HFF-Myc (cell line): ENCODE measurements around the gene PRKN.

Experiments used
- DNase-seq: peaks from one replicate; pipeline ENCODE4 v3.0.0-alpha.2; 2011; ENCODE audit warnings: low read depth; ENCODE audit errors: extremely low read depth
- H3K4me3 ChIP-seq: replicated peaks from 2 replicates; pipeline ENCODE4 v1.5.1; 2011; ENCODE audit warnings: low read depth, mild to moderate bottlenecking, control low read depth, low read length
- TF ChIP-seq, protein P1 (sequence below): IDR thresholded peaks from 2 replicates; pipeline ENCODE4 v1.5.1; 2012; ENCODE audit warnings: mild to moderate bottlenecking, low read depth, low read length, control low read depth; ENCODE audit errors: missing control alignments

Gene PRKN

DNA sequence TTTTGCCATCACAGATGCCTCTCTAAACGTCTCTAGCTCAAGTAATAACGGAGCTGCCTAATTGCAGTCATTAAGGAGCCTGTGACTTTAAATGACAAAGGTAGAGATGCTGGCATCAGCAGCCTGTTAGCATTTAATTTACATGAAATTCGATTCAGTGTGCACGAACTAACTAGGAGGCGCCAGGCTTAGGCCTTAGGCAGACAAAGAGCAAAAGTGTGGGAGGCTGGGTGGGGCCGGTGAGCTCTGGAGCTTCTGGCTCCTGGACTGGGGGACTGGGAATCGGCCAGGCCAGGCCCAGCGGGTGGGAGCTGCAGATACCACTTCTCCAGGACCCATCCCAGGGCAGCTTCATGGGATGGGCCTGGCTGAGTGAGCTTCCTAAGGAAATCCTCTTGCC, 1283.7 kb downstream of the PRKN start:
- TF ChIP-seq, protein P1, sequence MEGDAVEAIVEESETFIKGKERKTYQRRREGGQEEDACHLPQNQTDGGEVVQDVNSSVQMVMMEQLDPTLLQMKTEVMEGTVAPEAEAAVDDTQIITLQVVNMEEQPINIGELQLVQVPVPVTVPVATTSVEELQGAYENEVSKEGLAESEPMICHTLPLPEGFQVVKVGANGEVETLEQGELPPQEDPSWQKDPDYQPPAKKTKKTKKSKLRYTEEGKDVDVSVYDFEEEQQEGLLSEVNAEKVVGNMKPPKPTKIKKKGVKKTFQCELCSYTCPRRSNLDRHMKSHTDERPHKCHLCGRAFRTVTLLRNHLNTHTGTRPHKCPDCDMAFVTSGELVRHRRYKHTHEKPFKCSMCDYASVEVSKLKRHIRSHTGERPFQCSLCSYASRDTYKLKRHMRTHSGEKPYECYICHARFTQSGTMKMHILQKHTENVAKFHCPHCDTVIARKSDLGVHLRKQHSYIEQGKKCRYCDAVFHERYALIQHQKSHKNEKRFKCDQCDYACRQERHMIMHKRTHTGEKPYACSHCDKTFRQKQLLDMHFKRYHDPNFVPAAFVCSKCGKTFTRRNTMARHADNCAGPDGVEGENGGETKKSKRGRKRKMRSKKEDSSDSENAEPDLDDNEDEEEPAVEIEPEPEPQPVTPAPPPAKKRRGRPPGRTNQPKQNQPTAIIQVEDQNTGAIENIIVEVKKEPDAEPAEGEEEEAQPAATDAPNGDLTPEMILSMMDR: no peak
- DNase-seq: no peak
- H3K4me3 ChIP-seq: no peak overlapping the region

GRCh38 chr6:161442420-161442819, 1285.1 kb downstream of the PRKN start:
- no peak for DNase-seq
- H3K4me3 ChIP-seq: no peak overlapping the region
- TF ChIP-seq, protein P1: no peak

DNA sequence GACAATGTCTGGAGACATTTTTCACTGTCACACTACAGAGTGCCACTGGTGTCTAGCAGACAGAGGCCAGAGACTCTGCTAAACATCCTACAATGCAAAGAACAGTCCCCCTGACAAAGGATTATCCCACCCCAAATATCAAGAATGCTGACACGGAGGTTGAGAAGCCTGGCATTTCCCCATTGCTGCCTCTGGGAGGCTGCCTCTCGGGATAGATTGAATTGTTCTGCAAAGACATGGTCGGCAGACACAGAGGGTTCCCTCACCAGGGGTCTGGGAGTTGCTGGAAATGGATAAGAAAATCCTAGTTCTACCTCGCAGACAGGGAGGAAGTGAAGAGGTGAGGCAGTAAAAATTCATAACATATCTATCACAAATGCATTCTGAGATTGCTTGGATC, 1287.3 kb downstream of the PRKN start:
- no peak for DNase-seq
- TF ChIP-seq, protein P1: no peak
- no peak overlapping the region for H3K4me3 ChIP-seq

DNA sequence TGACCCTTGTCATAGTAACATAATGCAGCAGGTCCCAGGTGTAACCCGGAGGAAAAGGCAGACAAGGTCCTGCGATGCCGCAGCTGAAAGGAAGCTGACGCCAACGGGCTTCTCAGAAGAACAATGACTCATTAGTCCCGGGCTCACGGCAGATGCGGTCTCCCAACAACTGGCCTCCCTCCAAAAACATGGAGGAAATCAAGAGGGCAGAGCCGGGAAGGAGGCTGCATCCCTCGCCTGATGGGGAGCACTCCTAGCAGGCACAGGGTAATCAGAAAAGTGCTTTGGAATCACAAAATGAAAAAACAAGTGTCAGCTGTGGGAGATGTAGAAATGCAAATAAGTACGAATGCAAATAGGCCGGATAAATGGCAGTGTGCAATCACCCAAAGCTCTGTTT, 1288.5 kb downstream of the PRKN start:
- H3K4me3 ChIP-seq: no peak overlapping the region
- DNase-seq: peak; percentile 61
- TF ChIP-seq, protein P1: no peak

- no peak overlapping the region for H3K4me3 ChIP-seq
- DNase-seq: no peak
- TF ChIP-seq, protein P1: no peak
Observed at GRCh38 chr6:161438430-161439030, 1289.0 kb downstream of the PRKN start.

DNA sequence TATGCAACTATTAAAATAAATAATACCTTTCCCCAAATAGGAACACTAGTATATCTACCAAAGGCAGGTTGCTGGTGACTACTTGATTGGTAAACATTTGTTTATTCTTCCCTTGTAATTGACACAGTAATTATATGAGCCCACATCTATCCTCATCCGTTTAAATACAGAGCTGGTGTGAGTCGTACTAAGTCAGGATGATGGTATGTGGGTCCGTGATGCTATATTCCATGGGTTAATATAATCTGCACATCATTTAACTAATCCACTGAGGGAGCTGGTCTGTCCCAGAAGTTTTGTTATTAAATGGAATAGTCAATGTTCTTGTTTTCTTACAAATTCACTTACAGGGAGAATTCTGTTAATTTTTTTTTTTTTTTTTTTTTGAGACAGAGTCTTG, 1289.7 kb downstream of the PRKN start:
- TF ChIP-seq, protein P1: no peak
- no peak for DNase-seq
- no peak overlapping the region for H3K4me3 ChIP-seq
